Ramos (cell line): ENCODE data around the gene PDE4D.

Experiments
- in situ Hi-C: fragments of 300-500 bp; cut with MboI; formaldehyde crosslinking; loops from one replicate; pipeline ENCODE4 v1.14.3; 2022; ENCODE audit warnings: low sequenced_read_pairs; ENCODE audit not compliant: unreplicated experiment

PDE4D gene

GRCh38 chr5:59628062-59628828 lies 265.3 kb downstream of the PDE4D start:
- in situ Hi-C loops, result no loop called here

- in situ Hi-C loops, result no loop called here
These were observed 268.6 kb downstream of the PDE4D start for GRCh38 chr5:59624898-59625297.

- in situ Hi-C loops, result no loop called here
These were observed 270.7 kb downstream of the PDE4D start for GRCh38 chr5:59622848-59623247.

- in situ Hi-C loops, result no loop called here
These were observed 272.0 kb downstream of the PDE4D start for GRCh38 chr5:59621477-59621876.

DNA sequence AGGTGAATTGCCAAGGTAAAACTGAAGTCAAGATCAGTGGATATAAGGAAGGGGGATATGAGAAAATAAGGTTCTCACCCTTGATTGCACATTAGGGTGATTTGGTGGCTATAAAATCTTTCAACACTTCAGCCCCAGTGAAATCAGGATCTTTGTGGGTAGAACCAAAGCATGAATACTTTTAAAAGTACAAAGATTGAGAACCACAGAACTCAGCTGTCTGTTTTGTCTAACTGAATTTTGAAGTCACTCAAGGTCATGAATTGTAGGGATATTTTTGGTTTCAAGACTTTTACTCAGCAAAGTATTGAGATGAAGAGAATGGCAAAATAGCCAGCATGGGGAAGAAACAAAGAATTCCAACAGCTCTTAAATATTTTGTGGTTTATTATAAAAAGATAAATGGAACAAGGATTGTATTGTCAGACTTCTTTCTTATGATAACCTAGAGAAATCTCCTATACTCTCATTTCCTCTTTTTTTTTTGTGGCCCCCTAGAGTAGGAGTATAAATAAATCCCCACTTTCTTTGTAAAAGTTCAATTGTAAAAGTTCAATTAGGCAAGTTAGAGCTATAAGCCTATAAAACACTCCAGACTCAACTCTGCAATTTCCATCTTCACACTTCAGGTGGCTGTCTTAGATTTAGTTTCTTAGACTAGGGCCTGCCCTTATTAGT lies 272.9 kb downstream of the PDE4D start:
- in situ Hi-C loops, result no loop called here

- in situ Hi-C loops, result no loop called here
These were observed 274.9 kb downstream of the PDE4D start for GRCh38 chr5:59618644-59619043.

GRCh38 chr5:59617186-59617771 lies 276.2 kb downstream of the PDE4D start:
- in situ Hi-C loops, result no loop called here

DNA sequence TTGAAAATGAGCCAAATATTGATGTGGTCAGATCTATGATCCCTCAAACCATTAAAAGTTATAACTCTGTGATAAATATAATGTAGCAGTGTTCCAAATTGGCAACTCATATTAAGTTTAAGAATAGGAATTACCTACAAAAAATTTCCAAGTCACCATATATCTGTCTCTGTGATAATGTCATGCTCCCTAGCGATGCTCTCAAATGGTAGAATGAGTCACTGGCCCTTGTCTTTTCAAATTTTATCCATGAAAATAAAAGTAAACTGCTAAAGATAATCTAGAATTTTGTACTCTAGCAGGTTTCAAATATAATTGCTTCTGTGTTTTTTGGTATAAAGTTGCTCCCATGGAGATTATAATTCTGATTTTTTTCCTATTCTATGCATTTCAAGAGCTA lies 277.1 kb downstream of the PDE4D start:
- in situ Hi-C loops, result no loop called here

DNA sequence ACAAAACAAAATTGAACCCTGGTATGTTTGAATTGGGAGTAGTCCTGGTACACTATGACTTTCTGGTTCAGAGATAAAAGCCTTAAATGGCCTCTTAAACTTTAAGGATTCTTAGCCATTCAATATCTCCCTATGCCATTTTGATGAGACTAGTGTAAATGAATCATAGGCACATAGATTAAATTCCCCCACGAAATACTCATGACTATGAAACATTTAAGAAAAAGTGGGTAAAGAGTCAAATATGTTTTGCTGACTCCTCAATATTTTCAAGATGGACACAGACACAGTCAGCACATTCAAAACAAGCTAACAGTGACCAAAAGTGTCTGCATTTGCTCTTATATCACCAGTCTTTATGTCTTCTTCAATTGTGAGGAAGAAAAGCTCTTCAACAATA lies 278.3 kb downstream of the PDE4D start:
- in situ Hi-C loops, result no loop called here

GRCh38 chr5:59609501-59610265 lies 283.8 kb downstream of the PDE4D start:
- in situ Hi-C loops, result no loop called here

GRCh38 chr5:59608745-59609144 lies 284.8 kb downstream of the PDE4D start:
- in situ Hi-C loops, result no loop called here

- in situ Hi-C loops, result no loop called here
These were observed 286.3 kb downstream of the PDE4D start for GRCh38 chr5:59607138-59607765.

DNA sequence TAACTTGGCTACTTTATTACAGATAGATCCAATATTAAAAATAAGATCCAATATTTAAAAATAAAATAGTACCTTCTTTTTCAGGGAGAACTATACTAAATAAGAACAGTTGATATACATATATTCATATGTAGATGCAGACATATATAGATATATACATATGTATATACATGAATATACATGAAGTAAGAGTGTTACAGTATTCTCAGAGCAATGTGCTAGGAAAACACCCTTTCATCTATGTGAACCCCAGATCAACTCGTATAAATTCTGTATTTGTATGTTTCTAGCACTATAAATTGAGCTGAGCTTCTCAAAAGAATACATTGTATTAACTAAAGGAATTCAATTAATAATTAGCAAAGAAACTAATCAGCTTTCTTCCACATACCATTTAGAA lies 287.6 kb downstream of the PDE4D start:
- in situ Hi-C loops, result no loop called here

DNA sequence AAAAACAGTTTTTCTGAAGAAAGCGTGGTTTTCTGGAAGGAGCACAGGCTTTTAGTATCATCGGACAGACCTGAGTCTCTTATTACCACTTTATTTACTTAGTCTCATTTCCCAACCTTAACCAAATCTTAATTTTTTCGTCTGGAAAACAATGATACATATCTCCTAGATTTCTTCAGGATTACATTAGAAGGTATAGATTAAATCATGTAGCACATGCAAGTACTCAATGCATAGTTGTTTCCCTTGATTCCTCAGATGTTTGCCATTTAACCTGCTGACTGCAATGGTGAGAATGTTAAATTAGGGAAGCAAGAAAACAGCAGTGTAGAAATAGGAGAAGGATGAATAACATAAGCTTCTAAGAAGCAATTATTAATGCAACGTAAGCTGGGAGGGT lies 289.4 kb downstream of the PDE4D start:
- in situ Hi-C loops, result no loop called here

DNA sequence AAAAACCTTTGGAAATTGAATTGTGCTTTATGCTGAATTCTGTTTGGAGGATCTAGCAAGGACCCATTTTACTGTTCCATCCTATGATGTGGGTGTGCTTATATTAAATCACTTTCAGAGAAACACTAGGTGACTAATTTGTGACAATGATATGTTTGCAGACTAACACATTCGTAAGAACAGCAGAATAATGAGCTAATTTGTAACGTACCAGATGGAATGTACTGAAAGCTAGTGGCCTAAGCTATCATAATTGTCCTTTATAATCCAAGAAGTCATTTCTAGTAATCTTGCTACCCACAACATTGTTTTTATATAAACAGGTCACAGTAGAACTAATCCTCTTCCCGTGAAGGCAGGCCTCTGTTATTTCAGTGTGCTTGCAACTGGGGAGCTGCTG lies 292.5 kb downstream of the PDE4D start:
- in situ Hi-C loops, result no loop called here

DNA sequence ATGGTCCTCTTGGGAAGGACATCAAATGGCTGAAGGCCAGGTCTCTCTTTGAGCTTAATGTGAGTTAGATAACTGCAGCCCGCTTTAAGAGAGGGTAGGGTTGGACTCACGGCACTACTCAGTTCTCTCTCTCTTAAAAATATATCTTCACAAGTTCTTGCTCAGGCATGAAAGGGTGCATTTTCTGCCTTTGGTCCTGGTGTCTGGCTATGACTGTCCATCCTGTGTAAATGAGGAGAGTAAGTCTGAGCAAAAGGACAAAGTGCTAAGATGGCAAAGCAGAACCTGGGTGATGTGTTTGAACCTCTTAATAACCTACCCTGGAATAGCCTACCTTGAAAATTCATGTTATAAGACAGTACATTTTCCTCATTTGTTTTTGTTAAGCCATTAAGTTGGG lies 293.4 kb downstream of the PDE4D start:
- in situ Hi-C loops, result no loop called here

DNA sequence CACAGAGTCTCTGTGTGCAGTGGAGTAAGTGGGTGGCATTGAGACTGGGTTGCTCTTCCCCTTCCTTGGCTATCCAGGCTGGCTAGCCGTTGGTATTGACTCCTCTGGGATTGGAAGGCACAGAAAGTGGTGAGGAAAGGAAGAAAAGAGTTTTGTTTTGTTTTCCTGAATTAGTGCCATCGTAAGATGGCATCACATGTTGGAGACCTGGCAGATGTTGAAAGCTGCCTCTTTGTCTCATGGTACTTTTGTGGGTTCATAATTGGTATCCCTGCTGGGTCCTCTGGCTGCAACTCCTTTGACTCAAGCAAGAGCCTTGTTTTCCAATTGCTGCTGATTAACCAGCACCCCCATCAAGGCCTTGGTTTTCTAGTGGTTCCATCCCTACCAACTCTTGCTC lies 293.8 kb downstream of the PDE4D start:
- in situ Hi-C loops, result no loop called here

DNA sequence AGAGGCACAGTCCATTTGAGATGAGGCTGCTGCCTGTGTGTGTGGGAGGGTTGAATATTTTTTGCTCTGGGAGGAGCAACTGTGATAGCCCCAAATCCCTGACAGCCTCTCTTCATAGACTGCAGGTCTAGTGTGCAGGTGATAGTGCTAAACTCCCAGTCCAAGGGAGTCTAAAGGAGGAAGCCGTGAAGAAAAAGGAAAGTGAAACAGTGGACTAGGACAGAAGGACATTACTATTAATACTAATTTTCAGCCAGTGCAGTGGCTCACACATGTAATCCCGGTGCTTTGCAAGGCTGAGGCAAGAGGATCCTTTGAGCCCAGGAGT lies 295.0 kb downstream of the PDE4D start:
- in situ Hi-C loops, result no loop called here

GRCh38 chr5:59597690-59598546 lies 295.6 kb downstream of the PDE4D start:
- in situ Hi-C loops, result no loop called here
